HG02571 (cell line): Measurements from ENCODE around the gene EMP1.
"Not testable (repeated sequence)": the region's sequence is repeated elsewhere in the genome, so short reads cannot be mapped to it uniquely, and the experiment has no call there.

Experiments
- ATAC-seq: cut with Tn5 transposase; IDR thresholded peaks from one replicate; pipeline ENCODE4 v1.9.1; 2021; ENCODE audit warnings: mild to moderate bottlenecking, moderate library complexity; ENCODE audit not compliant: unreplicated experiment

EMP1 gene

DNA sequence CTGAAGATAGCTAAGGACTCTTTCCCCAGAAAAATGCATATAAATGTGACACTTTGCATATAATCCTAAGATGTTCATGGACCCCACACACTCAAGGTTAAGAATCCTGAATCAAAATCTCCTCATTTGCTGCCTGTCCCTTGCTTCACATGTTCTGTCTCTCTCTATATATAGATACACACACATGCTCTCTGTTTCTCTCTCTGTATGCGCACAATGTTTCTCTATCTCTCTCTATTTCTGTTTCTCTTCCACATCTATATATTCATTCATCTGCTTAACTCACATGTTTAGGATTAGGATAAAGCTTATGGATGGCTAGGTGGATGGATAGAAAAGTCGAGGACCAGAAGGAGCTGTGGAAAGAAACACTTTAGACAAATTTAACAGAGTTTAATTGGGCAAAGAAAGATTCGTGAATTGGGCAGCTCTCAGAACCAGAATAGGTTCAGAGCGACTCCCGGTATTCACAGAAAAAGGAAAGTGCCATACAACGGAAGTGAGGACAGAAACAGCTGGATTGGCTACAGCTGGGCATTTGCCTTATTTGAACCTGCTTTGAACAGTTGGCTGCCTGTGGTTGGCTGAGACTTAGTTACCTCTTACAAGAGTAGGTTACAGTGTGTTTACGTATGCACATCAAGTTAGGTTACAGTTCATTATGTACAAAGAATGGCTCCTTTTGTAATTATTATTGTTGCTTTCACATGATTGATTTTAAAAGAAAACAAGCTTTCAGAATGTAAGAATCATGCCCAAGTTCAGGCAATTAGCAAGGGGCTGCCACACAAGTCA is 57.6 kb downstream of the EMP1 start:
- ATAC-seq, result no peak

GRCh38 chr12:13255792-13256691 is 59.5 kb downstream of the EMP1 start:
- ATAC-seq, result peak; percentile 98

- no peak for ATAC-seq
These were observed 60.1 kb downstream of the EMP1 start for GRCh38 chr12:13256692-13257045.

GRCh38 chr12:13257356-13257875 is 60.9 kb downstream of the EMP1 start:
- no peak for ATAC-seq

DNA sequence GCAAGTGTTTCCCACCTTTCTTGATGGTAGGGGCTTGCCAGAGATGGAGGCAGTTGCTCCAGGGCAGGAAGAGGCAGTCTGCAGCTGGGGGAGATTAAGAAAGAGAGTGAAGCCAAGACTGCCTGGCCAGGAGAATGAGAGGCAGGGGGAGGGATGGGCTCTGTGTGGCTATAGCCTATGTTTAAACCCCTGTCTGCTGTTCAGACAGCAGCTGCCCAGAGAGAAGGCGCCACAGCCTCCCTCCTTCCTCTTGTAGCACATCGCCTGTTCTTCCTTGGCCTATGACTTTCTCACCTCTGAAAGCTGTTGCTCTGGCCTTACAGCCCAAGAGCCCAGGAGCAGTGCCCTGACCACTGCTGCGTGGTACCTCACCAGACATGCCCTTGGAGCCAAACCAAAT is 61.7 kb downstream of the EMP1 start:
- ATAC-seq, result no peak

DNA sequence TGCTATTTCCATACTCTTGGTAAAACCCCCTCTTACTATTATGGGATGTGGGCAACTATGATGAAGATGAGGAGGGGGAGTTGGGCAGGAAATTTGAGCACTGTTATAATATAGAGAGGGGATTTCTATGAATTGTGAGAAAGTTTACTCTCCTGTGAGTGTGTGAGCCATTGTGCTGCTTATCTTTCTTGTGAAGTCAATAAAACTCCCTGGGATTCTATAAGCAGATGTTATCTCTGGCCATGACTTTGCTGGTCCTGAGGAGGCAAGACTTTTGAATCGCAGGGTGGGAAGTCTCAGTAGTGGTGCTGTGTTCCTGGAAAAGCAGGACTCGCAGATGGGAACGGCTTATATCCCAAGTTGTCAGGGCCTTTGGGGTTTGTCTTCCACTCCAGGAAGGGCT is 62.2 kb downstream of the EMP1 start:
- no peak for ATAC-seq

DNA sequence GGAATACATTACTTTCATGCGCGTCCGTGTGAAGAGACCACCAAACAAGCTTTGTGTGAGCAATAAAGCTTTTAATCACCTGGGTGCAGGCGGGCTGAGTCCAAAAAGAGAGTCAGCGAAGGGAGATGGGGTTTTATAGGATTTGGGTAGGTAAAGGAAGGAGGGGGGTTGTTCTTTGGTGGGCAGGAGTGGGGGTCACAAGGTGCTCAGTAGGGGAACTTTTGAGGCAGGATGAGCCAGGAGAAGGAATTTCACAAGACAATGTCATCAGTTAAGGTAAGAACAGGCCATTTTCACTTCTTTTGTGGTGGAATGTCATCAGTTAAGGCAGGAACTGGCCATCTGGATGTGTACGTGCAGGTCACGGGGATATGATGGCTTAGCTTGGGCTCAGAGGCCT is 63.1 kb downstream of the EMP1 start:
- ATAC-seq, result not testable (repeated sequence)

DNA sequence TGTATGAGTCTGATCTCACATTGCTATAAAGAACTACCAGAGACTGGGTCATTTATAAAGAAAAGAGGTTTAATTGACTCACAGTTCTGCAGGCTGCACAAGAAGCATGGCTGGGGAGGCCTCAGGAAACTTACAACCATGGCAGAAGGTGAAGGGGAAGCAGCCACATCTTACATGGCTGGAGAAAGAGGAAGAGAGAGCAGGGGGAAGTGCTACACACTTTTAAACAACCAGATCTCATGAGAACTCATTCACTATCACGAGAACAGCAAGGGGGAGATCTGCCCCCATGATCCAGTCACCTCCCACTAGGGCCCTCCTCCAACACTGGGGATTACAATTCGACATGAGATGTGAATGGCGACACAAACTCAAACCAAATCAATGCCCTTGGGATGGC is 71.3 kb downstream of the EMP1 start:
- not testable (repeated sequence) for ATAC-seq

DNA sequence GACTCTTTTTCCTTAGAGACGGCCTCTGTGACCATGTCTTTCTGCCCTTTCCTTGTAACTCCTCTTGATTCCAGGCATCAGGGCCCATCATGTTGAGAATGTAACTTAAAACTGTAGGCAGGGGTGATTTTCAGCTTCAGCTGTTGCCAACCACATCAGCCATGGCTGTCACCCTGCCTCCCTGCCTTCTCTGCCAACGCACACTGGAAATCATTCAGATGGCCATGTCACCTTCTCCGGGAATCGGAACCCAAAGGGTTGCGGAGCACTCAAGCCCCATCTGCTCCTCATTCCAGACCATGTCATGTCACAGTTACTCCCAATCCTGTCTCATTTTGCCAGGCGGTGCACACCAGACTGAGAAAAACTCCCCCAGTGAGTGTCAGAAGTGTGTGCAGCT is 72.1 kb downstream of the EMP1 start:
- ATAC-seq, result no peak
